ENCODE results near the gene ARHGEF28. TPM values are rescaled to one million over a fixed set of nuclear protein-coding genes. Genes with fewer than 3 reads are reported as not detected.
A peak's percentile ranks its signal among the peaks of the same experiment; 100 is the strongest.

The ARHGEF28 gene
- total and polyA plus RNA-seq, 2 experiments from 2014 or later: 3.5 to 11.2 TPM

DNA sequence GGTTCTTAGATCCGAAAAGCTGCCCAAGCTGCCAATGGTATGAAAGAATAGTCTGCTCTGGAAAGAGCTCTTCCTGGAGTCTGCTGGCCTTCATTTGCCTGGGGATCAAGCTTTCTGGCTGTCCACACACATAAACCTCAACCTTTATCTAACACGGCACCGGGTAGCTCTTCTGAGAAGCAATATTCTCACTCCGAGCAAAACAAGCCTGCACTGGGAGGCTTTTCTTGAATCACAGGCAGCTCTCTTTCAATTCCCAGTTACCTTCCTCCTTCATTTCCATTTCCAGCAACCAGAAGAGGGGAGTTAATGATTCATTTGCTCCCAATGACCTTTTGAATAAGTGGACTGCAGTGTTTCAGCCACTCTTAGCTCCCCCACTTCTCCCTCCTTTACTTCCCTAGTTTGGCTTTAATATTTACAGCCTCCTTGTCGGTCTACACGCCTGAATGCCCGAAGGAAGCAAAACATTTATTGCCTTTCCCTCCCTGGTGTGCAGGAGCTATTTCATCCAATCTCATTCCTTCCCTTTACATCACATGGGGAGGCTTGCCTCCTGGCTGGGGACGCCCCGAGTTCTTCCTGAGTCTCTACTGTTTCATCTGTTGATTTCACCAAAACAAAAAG lies 187.1 kb downstream of the ARHGEF28 start:
- Histone ChIP-seq H3K79me2 (no peaks in the 10 kb centered on the region), H3K36me3 (replicated peaks; ENCODE audit: insufficient read depth, low read depth) (no peaks in the 10 kb centered on the region), H3K4me3 (no peak overlapping the region), H3K27ac (peak overlapping the region; percentile 75), H3K27me3 (no peaks in the 10 kb centered on the region), H3K9me3 (ENCODE audit: low read depth) (no peaks in the 10 kb centered on the region), H2AFZ (peak overlapping the region; percentile 35), H3K4me2 (peak overlapping the region; percentile 65), H3K9me2 (replicated peaks; ENCODE audit: insufficient read depth) (no peaks in the 10 kb centered on the region), H3K4me1 (ENCODE audit: insufficient read depth) (peaks cover 8% of the 10 kb centered on the region), H4K20me1 (ENCODE audit: insufficient read depth, poor library complexity, severe bottlenecking) (no peaks in the 10 kb centered on the region)
- DNase-seq (ENCODE audit: low spot score): peak; percentile 24
- WGBS (ENCODE audit: low lambda C conversion rate, missing lambda C conversion rate): 40% methylated on average over 9 of the region's 9 CpGs
- no peak for TF ChIP-seq EZH2phosphoT487 (IDR thresholded peaks at IDR 0.05; ENCODE audit: low read depth, severe bottlenecking, unreplicated experiment)
- TF ChIP-seq EZH2 (IDR thresholded peaks at IDR 0.05; ENCODE audit: borderline replicate concordance): no peak
- no peak for TF ChIP-seq CTCF (IDR thresholded peaks at IDR 0.05; ENCODE audit: poor library complexity)

DNA sequence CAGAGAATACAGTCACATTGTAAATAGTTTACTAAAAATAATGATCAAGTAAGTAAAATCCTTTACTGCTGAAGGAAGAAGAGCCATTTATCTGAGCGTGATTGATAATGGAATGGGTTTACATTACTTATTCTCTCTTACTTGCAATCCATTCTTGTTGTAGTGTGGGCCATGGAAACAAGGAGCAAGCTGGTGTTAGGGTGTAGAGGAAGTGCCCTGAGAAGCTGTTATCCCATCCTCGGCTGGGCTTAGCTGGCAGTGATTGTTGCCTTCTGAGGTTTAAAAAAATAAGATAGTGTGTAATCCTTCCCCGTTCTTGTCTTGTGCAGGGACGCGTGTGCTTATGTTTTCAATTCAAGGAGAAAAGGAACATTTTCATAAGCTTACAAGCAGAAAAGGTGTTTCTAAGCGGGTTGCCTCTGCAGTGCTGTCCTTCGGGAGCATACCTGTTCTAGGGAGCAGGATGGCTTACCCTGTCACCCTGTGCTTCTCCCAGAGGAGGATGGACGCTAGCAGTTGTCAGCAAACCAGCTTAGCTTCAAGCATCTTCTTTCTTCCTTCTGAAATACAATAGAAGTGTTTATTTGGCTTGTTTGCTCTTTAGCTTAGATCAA lies 188.3 kb downstream of the ARHGEF28 start:
- Histone ChIP-seq H2AFZ (peak overlapping the region; percentile 3), H3K4me3 (no peak overlapping the region), H3K79me2 (no peaks in the 10 kb centered on the region), H4K20me1 (ENCODE audit: insufficient read depth, poor library complexity, severe bottlenecking) (no peaks in the 10 kb centered on the region), H3K4me2 (peak overlapping the region; percentile 65), H3K27ac (no peak overlapping the region), H3K36me3 (replicated peaks; ENCODE audit: insufficient read depth, low read depth) (no peaks in the 10 kb centered on the region), H3K9me2 (replicated peaks; ENCODE audit: insufficient read depth) (no peaks in the 10 kb centered on the region), H3K9me3 (ENCODE audit: low read depth) (no peaks in the 10 kb centered on the region), H3K27me3 (no peaks in the 10 kb centered on the region), H3K4me1 (ENCODE audit: insufficient read depth) (peaks cover 8% of the 10 kb centered on the region)
- 45% methylated on average over 8 of the region's 8 CpGs for WGBS (ENCODE audit: low lambda C conversion rate, missing lambda C conversion rate)
- TF ChIP-seq EZH2phosphoT487 (IDR thresholded peaks at IDR 0.05; ENCODE audit: low read depth, severe bottlenecking, unreplicated experiment) (no peak), CTCF (IDR thresholded peaks at IDR 0.05; ENCODE audit: poor library complexity) (no peak), EZH2 (IDR thresholded peaks at IDR 0.05; ENCODE audit: borderline replicate concordance) (no peak)
- DNase-seq (ENCODE audit: low spot score): no peak

GRCh38 chr5:73815631-73816030 lies 189.6 kb downstream of the ARHGEF28 start:
- Histone ChIP-seq H3K9me3 (ENCODE audit: low read depth) (no peaks in the 10 kb centered on the region), H2AFZ (no peak overlapping the region), H3K4me2 (no peak overlapping the region), H3K79me2 (no peaks in the 10 kb centered on the region), H3K4me3 (no peak overlapping the region), H4K20me1 (ENCODE audit: insufficient read depth, poor library complexity, severe bottlenecking) (no peaks in the 10 kb centered on the region), H3K4me1 (ENCODE audit: insufficient read depth) (peaks cover 8% of the 10 kb centered on the region), H3K9me2 (replicated peaks; ENCODE audit: insufficient read depth) (no peaks in the 10 kb centered on the region), H3K27ac (no peak overlapping the region), H3K27me3 (no peaks in the 10 kb centered on the region), H3K36me3 (replicated peaks; ENCODE audit: insufficient read depth, low read depth) (no peaks in the 10 kb centered on the region)
- TF ChIP-seq CTCF (IDR thresholded peaks at IDR 0.05; ENCODE audit: poor library complexity): no peak
- TF ChIP-seq EZH2 (IDR thresholded peaks at IDR 0.05; ENCODE audit: borderline replicate concordance): no peak
- no peak for TF ChIP-seq EZH2phosphoT487 (IDR thresholded peaks at IDR 0.05; ENCODE audit: low read depth, severe bottlenecking, unreplicated experiment)
- 86% methylated on average over 4 of the region's 4 CpGs for WGBS (ENCODE audit: low lambda C conversion rate, missing lambda C conversion rate)
- DNase-seq (ENCODE audit: low spot score): no peak
